GM12873 (cell line): ENCODE data around the gene ANK2.

Experiments
- CTCF ChIP-seq: IDR thresholded peaks from 2 replicates; pipeline ENCODE4 v1.5.1; 2012; ENCODE audit warnings: low read depth, mild to moderate bottlenecking, moderate library complexity, low read length, control low read depth; ENCODE audit not compliant: insufficient read depth; ENCODE audit errors: missing control alignments

Gene ANK2

GRCh38 chr4:113131136-113131535 is 81.7 kb downstream of the ANK2 start:
- TF ChIP-seq CTCF, result no peak

- no peak for TF ChIP-seq CTCF
These were observed 82.2 kb downstream of the ANK2 start for GRCh38 chr4:113131621-113132020.

GRCh38 chr4:113141901-113142346 is 92.5 kb downstream of the ANK2 start:
- TF ChIP-seq CTCF, result no peak

GRCh38 chr4:113142351-113142750 is 92.9 kb downstream of the ANK2 start:
- TF ChIP-seq CTCF, result no peak

GRCh38 chr4:113144091-113144490 is 94.6 kb downstream of the ANK2 start:
- TF ChIP-seq CTCF, result no peak

- no peak for TF ChIP-seq CTCF
These were observed 95.7 kb downstream of the ANK2 start for GRCh38 chr4:113145147-113145518.

- TF ChIP-seq CTCF, result no peak
These were observed 96.3 kb downstream of the ANK2 start for GRCh38 chr4:113145519-113146291.
